Inflammatory macrophage treated with lipopolysaccharide for 1 hour (primary cell): Measurements from ENCODE around the gene PPIA.
A peak's percentile ranks its signal among the peaks of the same experiment; 100 is the strongest.
"Not testable (repeated sequence)": the region's sequence is repeated elsewhere in the genome, so short reads cannot be mapped to it uniquely, and the experiment has no call there.

ENCODE experiments used
- DNase-seq, 2 donors: peaks; one replicate each; pipeline ENCODE4 v3.0.0-alpha.2; 2020 to 2022

The PPIA gene

GRCh38 chr7:44843440-44843839, 47.0 kb downstream of the PPIA start:
- not testable (repeated sequence) for DNase-seq

GRCh38 chr7:44845451-44845850, 49.0 kb downstream of the PPIA start:
- DNase-seq: peak; percentile 66 to 67

GRCh38 chr7:44846390-44846789, 49.9 kb downstream of the PPIA start:
- not testable (repeated sequence) for DNase-seq

DNA sequence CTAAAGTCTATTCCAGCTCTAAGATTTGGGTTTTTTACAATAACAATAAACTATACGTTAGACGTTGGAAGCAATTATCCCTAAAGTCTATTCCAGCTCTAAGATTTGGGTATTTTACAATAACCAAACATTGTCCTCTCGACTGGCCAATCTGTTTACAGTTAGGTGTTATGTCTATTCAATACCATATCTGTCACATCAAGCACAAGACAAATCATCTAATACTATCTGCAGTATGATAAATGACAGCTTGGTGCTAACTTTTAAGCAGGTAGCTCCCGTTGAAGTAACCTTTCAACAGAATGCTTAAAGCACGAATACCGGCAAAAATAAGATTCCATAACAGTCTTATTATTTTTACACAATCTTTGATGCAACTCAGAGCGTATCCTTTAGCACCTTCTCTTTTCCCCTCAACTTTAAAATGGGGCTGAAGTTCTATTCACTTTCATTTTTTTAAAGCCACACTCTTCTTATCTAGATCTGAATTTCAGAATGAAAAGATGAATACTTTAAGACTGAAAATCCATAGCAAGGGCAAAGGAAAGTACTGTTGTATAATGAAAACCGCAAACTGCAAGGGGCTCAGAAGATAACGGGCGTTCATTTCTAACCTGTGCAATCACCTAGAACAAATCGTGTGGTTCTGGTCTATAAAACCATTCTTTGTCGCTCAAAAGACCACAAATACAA, 50.5 kb downstream of the PPIA start:
- DNase-seq: peak in 1 of 2 donors; percentile 17

- DNase-seq: peak; percentile 74 to 86
These were observed 51.0 kb downstream of the PPIA start for GRCh38 chr7:44847509-44847919.

GRCh38 chr7:44847920-44848634, 51.6 kb downstream of the PPIA start, which contains the start of gene H2AZ2:
Gene H2AZ2 (minus strand): TSS chr7:44848087. CDS start chr7:44847971, 116 bp downstream.
- DNase-seq: peak; percentile 99 to 100

GRCh38 chr7:44849259-44849884, 52.9 kb downstream of the PPIA start:
- DNase-seq: no peak

DNA sequence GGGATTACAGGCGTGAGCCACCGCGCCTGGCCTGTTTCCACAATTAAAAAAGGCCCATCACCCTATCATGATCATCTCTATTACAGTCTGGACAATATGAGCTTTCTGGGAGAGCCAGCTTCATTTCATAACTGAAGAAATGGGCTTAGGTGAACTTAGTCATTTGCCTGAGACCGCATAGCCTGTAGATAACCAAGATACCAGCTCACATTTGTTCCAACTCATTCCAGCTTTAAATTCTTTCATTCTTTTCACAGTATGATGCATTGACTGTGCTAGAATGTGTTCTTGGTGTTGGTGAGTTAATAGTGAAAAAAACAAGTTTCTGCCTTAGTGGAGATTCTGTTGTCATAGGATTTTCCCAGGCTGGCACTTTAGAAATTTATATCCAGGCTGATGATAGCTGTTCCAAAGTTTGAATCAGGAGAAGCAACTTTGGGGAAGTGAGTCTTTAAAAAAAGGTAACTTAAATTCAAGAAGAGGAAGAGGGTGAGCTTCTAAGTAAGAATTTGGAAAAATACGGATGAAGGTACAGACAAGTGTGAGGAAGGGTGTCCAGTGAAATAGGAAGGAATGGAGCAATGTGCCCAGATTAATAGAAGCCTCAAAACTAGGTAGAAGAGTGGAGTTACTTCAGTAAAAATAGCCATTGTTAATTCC, 53.5 kb downstream of the PPIA start:
- DNase-seq: peak in 1 of 2 donors; percentile 20

DNA sequence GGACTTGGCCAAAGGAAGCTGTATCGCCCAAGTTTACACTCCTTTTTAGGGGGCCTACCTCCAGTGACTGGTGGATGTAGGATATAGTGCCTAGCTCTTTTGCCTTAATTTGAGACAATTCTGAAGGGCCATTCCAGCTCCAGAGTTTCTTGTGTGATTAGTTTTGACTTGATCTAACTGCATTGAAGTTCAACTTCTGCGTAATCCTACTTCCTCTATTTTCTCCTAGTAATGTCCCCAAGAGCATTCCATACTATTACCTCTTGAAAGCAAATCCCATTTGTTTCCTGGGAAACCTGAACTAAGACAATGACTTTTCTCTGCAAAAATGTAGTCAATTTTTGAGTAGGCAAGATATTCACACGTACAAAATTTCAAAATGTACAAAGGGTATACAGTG, 56.1 kb downstream of the PPIA start:
- no peak for DNase-seq
